Muscle of arm (tissue), 12 donors: ENCODE results near the gene CCL25. TPM values are rescaled to one million over a fixed set of nuclear protein-coding genes. Genes with fewer than 3 reads are reported as not detected.
A peak's percentile ranks its signal among the peaks of the same experiment; 100 is the strongest.

Experiments
- DNase-seq: peaks from one replicate; pipeline ENCODE4 v3.0.0-alpha.2; 2013
- polyA plus RNA-seq, 12 donors: library from polyadenylated mRNA; unstranded; fragments of 120-200 nt; gene quantifications; one replicate each; pipeline ENCODE4 v1.2.1, GENCODE V29; 2013; ENCODE audit not compliant: insufficient read length in 12 of 12

CCL25 gene
- polyA plus RNA-seq, 12 donors, result 0.17 to 0.45 (median 0.28) TPM; not detected in 7

DNA sequence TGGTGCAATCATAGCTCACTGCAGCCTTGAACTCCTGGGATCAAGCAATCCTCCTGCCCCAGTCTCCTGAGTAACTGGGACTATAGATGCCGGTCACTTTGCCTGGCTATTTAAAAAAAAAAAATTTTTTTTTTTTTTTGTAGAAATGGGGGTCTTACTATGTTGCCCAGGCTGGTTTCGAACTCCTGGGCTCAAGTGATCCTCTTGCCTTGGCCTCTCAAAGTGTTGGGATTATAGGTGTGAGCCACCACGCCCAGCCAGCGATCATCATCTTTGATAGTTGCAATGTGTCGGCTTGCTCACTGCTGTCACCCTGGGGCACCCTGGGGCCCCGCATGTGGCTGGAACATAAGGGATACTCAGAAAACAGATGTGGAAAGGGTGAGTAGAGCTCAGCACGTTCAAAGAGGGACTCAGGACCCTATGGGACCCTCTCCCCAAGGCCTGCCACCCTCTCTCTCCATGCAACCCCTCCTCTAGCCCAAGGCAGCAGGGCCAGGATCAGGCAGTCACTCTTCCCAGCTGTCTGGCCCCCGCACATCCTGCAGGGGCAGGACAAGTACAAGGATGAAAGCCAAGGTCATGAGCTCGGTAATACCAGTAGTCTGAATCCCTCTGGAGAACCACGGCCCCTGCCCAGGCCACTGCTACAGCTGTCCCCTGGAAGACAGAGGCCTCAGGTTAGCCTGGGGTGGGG lies 6.5 kb upstream of the CCL25 start:
- no peak for DNase-seq

GRCh38 chr19:8046569-8047165 lies 5.9 kb upstream of the CCL25 start:
- DNase-seq, result no peak

DNA sequence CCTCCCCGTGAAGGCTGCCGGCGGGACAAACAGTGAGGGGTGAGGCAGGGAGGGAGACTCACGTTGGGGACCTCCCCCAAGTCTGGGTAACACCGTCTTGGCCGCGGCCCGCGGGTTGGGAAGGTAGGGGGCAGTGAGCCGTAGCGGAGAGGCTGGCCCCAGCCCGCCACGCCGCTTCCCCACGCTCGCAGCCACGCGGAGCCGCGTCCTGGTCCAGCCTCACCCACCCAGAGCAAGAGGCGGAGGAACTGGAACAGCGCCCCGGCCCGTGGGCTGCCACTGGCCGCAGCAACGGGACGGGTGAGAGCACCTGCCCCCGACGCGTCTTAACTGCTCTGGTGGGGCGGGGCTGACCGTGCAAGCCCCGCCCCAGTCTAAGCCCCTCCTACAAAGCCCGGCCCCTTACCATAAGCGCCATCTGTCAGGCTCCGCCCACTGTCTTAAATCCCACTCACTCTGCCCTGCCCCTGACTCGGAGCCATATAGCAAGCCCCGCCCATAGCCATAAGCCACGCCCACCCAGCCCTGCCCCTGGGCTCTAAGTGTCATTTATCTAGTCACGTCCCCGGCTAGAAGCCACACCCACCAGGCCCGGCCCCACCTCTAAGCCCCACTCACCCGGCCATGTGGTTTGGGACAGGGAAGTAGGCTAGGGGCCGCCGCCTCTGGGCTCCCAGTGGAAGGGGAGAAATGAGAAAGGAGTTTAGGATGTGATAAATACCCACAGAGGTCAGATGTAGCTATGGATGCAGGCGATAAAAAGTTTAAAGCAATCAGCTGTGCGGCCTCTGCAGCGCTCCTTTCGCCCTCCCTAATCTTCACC lies 2.1 kb upstream of the CCL25 start:
- peak; percentile 69 for DNase-seq

GRCh38 chr19:8054169-8054568 lies 1.6 kb downstream of the CCL25 start:
- no peak for DNase-seq

DNA sequence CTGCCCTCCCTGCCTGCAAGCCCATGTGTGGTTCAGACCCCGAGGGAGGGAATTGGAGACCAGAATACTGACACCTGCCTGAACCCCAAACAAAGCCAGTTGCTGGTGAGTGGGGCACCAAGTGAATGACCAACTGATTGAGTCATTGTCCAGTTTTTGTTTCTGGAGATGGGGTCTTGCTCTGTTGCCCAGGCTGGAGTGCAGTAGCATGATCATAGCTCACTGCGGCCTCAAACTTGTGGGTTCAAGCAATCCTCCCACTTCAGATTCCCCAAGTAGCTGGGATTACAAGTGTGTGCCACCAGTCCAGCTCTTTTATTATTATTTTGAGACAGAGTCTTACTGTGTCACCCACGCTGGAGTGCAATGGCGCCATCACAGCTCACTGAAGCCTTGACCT lies 4.0 kb downstream of the CCL25 start:
- no peak for DNase-seq

GRCh38 chr19:8057545-8058270 lies 5.1 kb downstream of the CCL25 start:
- DNase-seq, result no peak

DNA sequence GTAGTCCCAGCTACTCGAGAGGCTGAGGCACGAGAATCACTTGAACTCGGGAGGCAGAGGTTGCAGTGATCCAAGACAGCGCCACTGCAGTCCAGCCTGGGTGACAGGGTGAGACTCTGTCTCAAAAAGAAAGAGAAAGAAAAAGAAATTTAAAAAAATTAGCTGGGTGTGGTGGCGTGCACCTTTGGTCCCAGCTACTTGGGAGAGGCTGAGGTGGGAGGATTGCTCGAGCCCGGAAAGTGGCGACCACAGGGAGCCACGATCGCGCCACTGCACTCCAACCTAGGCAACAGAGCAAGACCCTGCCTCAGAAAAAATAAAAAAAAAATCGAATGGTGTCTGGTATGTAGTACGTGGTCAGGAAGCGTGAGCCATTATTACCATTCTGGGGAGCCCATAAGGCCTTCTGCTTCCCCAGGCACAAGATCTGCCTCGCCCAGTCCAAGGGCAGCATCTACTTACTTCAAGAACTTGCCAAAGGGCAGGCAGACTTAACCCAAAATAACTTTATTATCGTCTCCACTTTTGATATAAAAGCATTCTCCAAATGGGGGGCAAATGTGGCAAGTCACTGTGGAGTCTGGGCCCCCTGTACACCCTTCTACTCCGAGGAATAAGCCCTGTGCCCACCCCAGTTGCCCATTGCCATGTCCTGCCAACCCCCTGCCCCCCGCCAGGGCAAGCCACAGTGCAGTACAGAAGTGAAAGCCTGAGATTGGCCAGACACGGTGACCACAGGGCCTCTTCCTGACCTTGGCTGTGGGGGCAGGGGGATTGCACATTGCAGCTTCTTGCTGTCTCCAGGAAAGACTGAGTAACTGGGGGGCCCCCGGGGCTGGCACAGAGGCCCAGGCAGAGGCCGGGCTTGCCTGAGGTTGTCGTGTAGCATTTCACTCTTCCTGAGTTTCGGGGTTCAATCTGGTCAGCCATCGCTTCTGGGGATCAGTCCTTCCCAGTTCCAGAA lies 12.6 kb downstream of the CCL25 start:
- no peak for DNase-seq

GRCh38 chr19:8065875-8066261 lies 13.3 kb downstream of the CCL25 start:
- DNase-seq, result no peak

GRCh38 chr19:8069096-8069973 lies 16.8 kb downstream of the CCL25 start:
- no peak for DNase-seq

DNA sequence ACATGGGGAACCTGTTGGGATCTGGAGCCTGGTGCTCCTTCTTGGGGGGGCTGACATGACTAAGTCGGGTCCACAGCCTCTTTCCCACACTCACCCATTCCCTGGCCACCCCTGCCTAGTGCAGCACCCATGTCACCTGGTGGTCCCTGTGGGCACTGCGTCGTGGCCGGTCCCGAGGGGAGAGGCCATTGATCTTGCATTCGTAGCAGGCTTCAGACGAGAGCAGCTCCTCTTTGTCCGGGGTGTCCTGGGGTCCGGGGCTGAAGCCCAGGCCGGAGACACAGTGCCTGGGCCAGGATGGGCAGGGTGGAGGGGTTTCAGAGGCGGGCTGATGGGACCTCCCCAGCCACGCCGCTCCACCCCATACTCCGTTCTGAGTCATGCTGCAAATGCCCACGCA lies 19.4 kb downstream of the CCL25 start:
- DNase-seq, result no peak

DNA sequence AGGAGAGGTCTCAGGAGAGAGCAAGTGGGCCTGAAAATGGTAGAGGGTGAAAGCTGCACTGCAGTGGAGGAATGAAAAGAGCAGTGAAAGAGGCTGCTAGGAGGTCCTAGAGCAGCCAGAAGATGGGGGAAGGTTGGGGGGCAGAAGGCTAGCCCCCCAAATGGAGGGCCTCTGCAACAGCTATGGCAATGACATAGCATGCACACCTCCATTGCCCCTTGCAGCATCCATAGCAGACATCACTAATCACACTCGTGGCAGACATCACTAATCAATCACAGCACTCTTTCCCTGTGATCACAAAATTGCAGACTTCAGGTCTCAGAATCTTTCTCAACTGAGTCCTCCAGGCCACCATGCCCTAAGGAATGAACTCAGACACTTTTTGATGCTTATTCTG lies 21.9 kb downstream of the CCL25 start:
- no peak for DNase-seq

GRCh38 chr19:8075158-8076074 lies 22.9 kb downstream of the CCL25 start:
- DNase-seq, result no peak

- DNase-seq, result no peak
Observed at GRCh38 chr19:8079988-8080387, 27.4 kb downstream of the CCL25 start.

GRCh38 chr19:8080832-8081231 lies 28.3 kb downstream of the CCL25 start:
- no peak for DNase-seq

DNA sequence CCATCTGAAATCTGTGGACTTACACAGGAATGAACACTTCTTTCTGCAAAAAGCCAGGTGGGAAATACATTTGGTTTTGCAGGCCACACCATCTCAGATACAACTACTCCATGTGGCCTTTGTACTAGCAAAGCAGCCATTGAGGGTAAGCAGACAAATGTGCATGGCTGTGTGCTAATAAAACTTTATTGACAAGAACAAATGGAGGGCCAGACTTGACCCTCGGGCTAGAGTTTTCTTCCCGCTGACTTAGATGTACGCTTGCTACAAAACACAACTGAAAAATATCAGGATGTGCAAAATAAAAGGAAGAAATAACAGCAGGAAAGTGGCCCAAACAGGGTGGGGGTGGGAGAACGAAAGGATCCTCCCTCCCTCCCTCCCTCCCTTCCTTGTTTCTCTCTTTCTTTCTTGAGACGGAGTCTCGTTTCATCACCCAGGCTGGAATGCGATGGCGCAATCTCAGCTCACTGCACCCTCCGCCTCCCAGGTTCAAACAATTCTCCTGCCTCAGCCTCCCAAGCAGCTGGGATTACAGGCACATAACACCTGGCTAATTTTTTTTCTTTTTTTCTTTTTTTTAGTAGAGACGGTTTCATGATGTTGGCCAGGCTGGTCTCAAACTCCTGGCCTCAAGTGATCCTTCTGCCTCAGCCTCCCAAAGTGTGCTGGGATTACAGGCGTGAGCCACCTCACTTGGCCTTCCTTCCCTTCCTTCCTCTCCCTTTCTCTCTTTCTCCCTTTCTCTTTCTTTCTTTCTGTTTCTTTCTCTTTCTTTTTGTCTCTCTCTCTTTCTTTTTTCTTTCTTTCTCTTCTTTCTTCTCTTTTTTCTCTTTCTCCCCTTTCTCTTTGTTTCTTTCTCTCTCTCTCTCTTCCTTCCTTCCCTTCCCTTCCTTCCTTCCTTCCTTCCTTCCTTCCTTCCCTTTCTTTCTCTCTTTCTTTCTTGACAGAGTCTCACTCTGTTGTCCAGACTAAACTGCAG lies 29.3 kb downstream of the CCL25 start:
- no peak for DNase-seq

DNA sequence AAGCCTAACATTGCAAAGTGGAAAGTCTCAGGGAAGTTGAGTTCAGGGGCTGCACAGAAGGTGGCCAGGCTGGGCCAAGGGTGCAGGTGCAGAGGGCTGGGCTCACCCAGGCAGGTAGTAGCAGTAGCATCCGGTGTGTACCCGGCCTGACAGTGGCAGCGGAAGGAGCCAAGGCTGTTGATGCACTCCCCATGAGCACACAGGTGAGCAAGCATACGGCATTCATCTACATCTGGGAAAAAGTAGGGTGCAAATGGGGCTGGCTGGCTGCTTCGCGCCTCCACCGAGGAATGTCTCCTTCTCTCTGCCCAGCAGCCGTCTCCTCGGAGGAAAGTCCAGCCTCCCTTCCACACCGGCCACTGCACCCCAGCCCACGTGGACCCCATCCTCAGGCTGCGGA lies 30.6 kb downstream of the CCL25 start:
- no peak for DNase-seq

GRCh38 chr19:8084152-8084551 lies 31.6 kb downstream of the CCL25 start:
- no peak for DNase-seq
